ENCODE results near the gene ASB5.

The ASB5 gene

DNA sequence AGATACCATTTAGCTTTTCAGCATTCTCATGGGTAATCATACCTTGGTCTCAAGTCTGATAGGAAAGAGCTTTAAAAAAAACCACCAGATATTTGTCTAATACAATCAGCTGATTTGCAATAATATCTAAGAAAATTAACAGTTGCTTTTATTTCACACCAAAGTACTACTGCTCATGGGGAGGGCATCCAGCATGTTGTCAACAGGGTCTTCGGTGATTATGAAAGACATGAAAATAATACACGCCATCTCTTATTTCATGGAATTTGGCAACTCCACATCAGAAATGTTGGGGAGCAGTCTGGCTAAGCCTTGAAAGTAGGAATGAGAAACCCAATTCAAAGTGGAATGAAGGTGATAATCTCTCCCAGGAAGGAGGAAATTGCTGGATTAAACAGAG lies 3.0 kb downstream of the ASB5 start:
- TF ChIP-seq, protein P1, sequence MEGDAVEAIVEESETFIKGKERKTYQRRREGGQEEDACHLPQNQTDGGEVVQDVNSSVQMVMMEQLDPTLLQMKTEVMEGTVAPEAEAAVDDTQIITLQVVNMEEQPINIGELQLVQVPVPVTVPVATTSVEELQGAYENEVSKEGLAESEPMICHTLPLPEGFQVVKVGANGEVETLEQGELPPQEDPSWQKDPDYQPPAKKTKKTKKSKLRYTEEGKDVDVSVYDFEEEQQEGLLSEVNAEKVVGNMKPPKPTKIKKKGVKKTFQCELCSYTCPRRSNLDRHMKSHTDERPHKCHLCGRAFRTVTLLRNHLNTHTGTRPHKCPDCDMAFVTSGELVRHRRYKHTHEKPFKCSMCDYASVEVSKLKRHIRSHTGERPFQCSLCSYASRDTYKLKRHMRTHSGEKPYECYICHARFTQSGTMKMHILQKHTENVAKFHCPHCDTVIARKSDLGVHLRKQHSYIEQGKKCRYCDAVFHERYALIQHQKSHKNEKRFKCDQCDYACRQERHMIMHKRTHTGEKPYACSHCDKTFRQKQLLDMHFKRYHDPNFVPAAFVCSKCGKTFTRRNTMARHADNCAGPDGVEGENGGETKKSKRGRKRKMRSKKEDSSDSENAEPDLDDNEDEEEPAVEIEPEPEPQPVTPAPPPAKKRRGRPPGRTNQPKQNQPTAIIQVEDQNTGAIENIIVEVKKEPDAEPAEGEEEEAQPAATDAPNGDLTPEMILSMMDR (IDR thresholded peaks at IDR 0.05; ENCODE audit: low read depth, low read length, missing control alignments): no peak
- in situ Hi-C loops (cut with HindIII; ENCODE audit: low pct_ligation_motif_present, low sequenced_read_pairs): no loop called here
- no peak for DNase-seq
- Histone ChIP-seq H3K4me3 (ENCODE audit: low read depth, low read length) (no peak overlapping the region), H3K36me3 (replicated peaks) (no peaks in the 10 kb centered on the region), H3K27me3 (replicated peaks) (no peaks in the 10 kb centered on the region), H3K27ac (no peak overlapping the region)

DNA sequence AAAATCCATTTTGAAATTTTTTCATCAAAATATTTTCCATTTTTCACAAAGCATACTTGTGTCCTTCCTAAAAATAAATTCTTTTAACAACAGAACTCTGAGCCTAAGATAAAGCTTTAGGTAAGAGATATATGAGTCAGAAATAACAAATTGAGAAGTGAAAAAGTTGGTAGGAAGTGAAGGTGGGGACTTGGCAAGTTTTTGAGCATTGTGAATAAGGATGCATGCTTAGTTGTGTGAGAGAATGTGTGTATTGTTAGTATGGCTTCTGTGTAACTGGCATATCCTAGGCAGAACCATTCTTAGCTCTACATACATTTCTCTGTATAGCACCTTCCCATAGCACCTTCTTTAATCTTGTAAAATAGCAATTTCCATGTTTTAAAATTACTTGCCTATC lies 6.8 kb downstream of the ASB5 start:
- H3K4me3 ChIP-seq (ENCODE audit: low read depth, low read length): no peak overlapping the region
- no peak overlapping the region for H3K27ac ChIP-seq
- in situ Hi-C loops (cut with HindIII; ENCODE audit: low pct_ligation_motif_present, low sequenced_read_pairs): no loop called here
- DNase-seq: no peak
- TF ChIP-seq, protein P1 (IDR thresholded peaks at IDR 0.05; ENCODE audit: low read depth, low read length, missing control alignments): no peak
- H3K36me3 ChIP-seq (replicated peaks): no peaks in the 10 kb centered on the region
- H3K27me3 ChIP-seq (replicated peaks): no peaks in the 10 kb centered on the region

DNA sequence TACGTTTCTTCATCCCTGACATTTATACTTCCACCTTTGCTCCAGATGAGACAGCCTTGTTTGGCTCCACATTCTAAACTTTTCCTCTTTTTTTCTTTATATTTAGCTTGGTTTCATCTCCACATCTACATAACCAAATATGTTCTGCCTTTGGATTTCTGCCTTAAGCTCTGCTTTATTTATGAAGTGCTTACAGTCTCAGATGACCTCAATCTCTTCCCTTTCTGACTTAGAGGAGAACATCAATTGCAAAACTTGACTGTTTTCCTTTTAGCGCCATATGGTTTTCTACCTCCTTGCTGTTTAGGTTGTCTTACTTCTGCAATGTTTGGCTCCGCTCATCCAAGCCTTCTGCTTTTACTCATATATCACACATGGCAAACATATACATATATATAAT lies 7.5 kb downstream of the ASB5 start:
- in situ Hi-C loops (cut with HindIII; ENCODE audit: low pct_ligation_motif_present, low sequenced_read_pairs): no loop called here
- no peaks in the 10 kb centered on the region for H3K27me3 ChIP-seq (replicated peaks)
- DNase-seq: no peak
- TF ChIP-seq, protein P1 (IDR thresholded peaks at IDR 0.05; ENCODE audit: low read depth, low read length, missing control alignments): no peak
- H3K36me3 ChIP-seq (replicated peaks): no peaks in the 10 kb centered on the region
- no peak overlapping the region for H3K4me3 ChIP-seq (ENCODE audit: low read depth, low read length)
- no peak overlapping the region for H3K27ac ChIP-seq

GRCh38 chr4:176261018-176261417 lies 8.0 kb downstream of the ASB5 start:
- no peak for DNase-seq
- Histone ChIP-seq H3K27me3 (replicated peaks) (no peaks in the 10 kb centered on the region), H3K36me3 (replicated peaks) (no peaks in the 10 kb centered on the region), H3K27ac (no peak overlapping the region), H3K4me3 (ENCODE audit: low read depth, low read length) (no peak overlapping the region)
- TF ChIP-seq, protein P1 (IDR thresholded peaks at IDR 0.05; ENCODE audit: low read depth, low read length, missing control alignments): no peak
- in situ Hi-C loops (cut with HindIII; ENCODE audit: low pct_ligation_motif_present, low sequenced_read_pairs): no loop called here

- TF ChIP-seq, protein P1 (IDR thresholded peaks at IDR 0.05; ENCODE audit: low read depth, low read length, missing control alignments): no peak
- Histone ChIP-seq H3K27me3 (replicated peaks) (no peaks in the 10 kb centered on the region), H3K4me3 (ENCODE audit: low read depth, low read length) (no peak overlapping the region), H3K27ac (peak overlapping the region; percentile 36), H3K36me3 (replicated peaks) (no peaks in the 10 kb centered on the region)
- DNase-seq: peak; percentile 49
- in situ Hi-C loops (cut with HindIII; ENCODE audit: low pct_ligation_motif_present, low sequenced_read_pairs): no loop called here
These were observed 9.5 kb downstream of the ASB5 start for GRCh38 chr4:176259330-176260090.

DNA sequence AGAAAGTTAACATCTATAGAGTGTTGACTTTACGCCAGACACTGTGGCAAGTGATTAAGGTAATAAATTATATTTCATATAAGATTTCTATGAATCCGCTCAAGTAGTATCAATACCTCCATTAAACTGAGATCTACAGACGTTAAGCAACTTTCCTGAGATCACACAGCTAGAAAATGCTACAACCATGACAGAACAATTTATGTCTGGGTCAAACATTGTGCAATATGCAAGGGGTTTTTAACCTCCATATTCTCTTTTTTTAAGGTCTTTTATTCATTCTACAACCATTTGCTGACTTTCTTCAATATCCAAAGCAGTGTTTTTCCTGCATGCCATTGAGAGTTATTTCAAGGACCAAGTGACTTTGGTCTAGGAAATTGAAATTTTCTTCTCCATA lies 10.9 kb downstream of the ASB5 start:
- Histone ChIP-seq H3K27me3 (replicated peaks) (no peaks in the 10 kb centered on the region), H3K36me3 (replicated peaks) (no peaks in the 10 kb centered on the region), H3K27ac (no peak overlapping the region), H3K4me3 (ENCODE audit: low read depth, low read length) (no peak overlapping the region)
- in situ Hi-C loops (cut with HindIII; ENCODE audit: low pct_ligation_motif_present, low sequenced_read_pairs): no loop called here
- no peak for DNase-seq
- TF ChIP-seq, protein P1 (IDR thresholded peaks at IDR 0.05; ENCODE audit: low read depth, low read length, missing control alignments): no peak
